ENCODE results near the gene GOPC. TPM values are rescaled to one million over a fixed set of nuclear protein-coding genes. Genes with fewer than 3 reads are reported as not detected.

Gene GOPC
- total RNA-seq, 2 experiments from 2014 or later, result 20.1 to 29.1 TPM

- TF ChIP-seq CTCF (conservative IDR thresholded peaks at IDR 0.05; ENCODE audit: low read length), result no peak
- TF ChIP-seq EZH2phosphoT487 (IDR thresholded peaks at IDR 0.05; ENCODE audit: borderline replicate concordance, low read depth, low read length), result no peak
- no peaks in the 10 kb centered on the region for H3K9me3 ChIP-seq (ENCODE audit: low read length)
- no TSS peak for BruUV-seq (replicated peaks)
- DNase-seq (ENCODE audit: low spot score), result no peak
- no peak overlapping the region for H2AFZ ChIP-seq (ENCODE audit: low read length)
- ChIA-PET POLR2A (no interaction called here), CTCF (ENCODE audit: unreplicated experiment) (no interaction called here)
- no peaks in the 10 kb centered on the region for H3K9me2 ChIP-seq (ENCODE audit: insufficient read depth, low read length)
- no peak overlapping the region for H3K27ac ChIP-seq (ENCODE audit: low read depth, low read length, poor library complexity, severe bottlenecking)
- no peak overlapping the region for H3K4me3 ChIP-seq (ENCODE audit: low read depth, low read length, poor library complexity, severe bottlenecking)
- no peak overlapping the region for H3K4me2 ChIP-seq (ENCODE audit: low read length)
- no peaks in the 10 kb centered on the region for H3K4me1 ChIP-seq (ENCODE audit: insufficient read depth, low read length, poor library complexity, severe bottlenecking)
- intact Hi-C loops (cut with micrococcal nuclease; ENCODE audit: unreplicated experiment), result no loop called here
- no peaks in the 10 kb centered on the region for H4K20me1 ChIP-seq (ENCODE audit: insufficient read depth, low read length)
- no peaks in the 10 kb centered on the region for H3K36me3 ChIP-seq (ENCODE audit: insufficient read depth, low read length)
- no peaks in the 10 kb centered on the region for H3K79me2 ChIP-seq (ENCODE audit: insufficient read depth, low read depth, low read length)
Observed at GRCh38 chr6:117533775-117534174, 68.5 kb downstream of the GOPC start.

GRCh38 chr6:117531809-117532725 lies 70.2 kb downstream of the GOPC start:
- no peak overlapping the region for H3K4me3 ChIP-seq (ENCODE audit: low read depth, low read length, poor library complexity, severe bottlenecking)
- no peaks in the 10 kb centered on the region for H4K20me1 ChIP-seq (ENCODE audit: insufficient read depth, low read length)
- no peak overlapping the region for H3K4me2 ChIP-seq (ENCODE audit: low read length)
- BruUV-seq (replicated peaks), result no TSS peak
- no peaks in the 10 kb centered on the region for H3K36me3 ChIP-seq (ENCODE audit: insufficient read depth, low read length)
- no peak overlapping the region for H2AFZ ChIP-seq (ENCODE audit: low read length)
- H3K27ac ChIP-seq (ENCODE audit: low read depth, low read length, poor library complexity, severe bottlenecking), result no peak overlapping the region
- H3K4me1 ChIP-seq (ENCODE audit: insufficient read depth, low read length, poor library complexity, severe bottlenecking), result no peaks in the 10 kb centered on the region
- H3K9me3 ChIP-seq (ENCODE audit: low read length), result no peaks in the 10 kb centered on the region
- ChIA-PET POLR2A (interaction anchor here (1.0 kb wide), 1 partner anchor 10 kb away, joined by 3 read pairs; no protein-coding TSS in a partner anchor), CTCF (ENCODE audit: unreplicated experiment) (no interaction called here)
- no peaks in the 10 kb centered on the region for H3K9me2 ChIP-seq (ENCODE audit: insufficient read depth, low read length)
- TF ChIP-seq EZH2phosphoT487 (IDR thresholded peaks at IDR 0.05; ENCODE audit: borderline replicate concordance, low read depth, low read length), result no peak
- TF ChIP-seq CTCF (conservative IDR thresholded peaks at IDR 0.05; ENCODE audit: low read length), result no peak
- DNase-seq (ENCODE audit: low spot score), result no peak
- intact Hi-C loops (cut with micrococcal nuclease; ENCODE audit: unreplicated experiment), result no loop called here
- H3K79me2 ChIP-seq (ENCODE audit: insufficient read depth, low read depth, low read length), result no peaks in the 10 kb centered on the region

GRCh38 chr6:117531346-117531745 lies 71.0 kb downstream of the GOPC start:
- H2AFZ ChIP-seq (ENCODE audit: low read length), result no peak overlapping the region
- intact Hi-C loops (cut with micrococcal nuclease; ENCODE audit: unreplicated experiment), result no loop called here
- no peak overlapping the region for H3K4me3 ChIP-seq (ENCODE audit: low read depth, low read length, poor library complexity, severe bottlenecking)
- no peaks in the 10 kb centered on the region for H3K36me3 ChIP-seq (ENCODE audit: insufficient read depth, low read length)
- POLR2A ChIA-PET, result interaction anchor here (1.0 kb wide), 1 partner anchor 9 kb away, joined by 3 read pairs; no protein-coding TSS in a partner anchor
- no peak for TF ChIP-seq CTCF (conservative IDR thresholded peaks at IDR 0.05; ENCODE audit: low read length)
- no peak for TF ChIP-seq EZH2phosphoT487 (IDR thresholded peaks at IDR 0.05; ENCODE audit: borderline replicate concordance, low read depth, low read length)
- CTCF ChIA-PET (ENCODE audit: unreplicated experiment), result no interaction called here
- H3K79me2 ChIP-seq (ENCODE audit: insufficient read depth, low read depth, low read length), result no peaks in the 10 kb centered on the region
- DNase-seq (ENCODE audit: low spot score), result no peak
- no peak overlapping the region for H3K4me2 ChIP-seq (ENCODE audit: low read length)
- no peaks in the 10 kb centered on the region for H3K9me2 ChIP-seq (ENCODE audit: insufficient read depth, low read length)
- H4K20me1 ChIP-seq (ENCODE audit: insufficient read depth, low read length), result no peaks in the 10 kb centered on the region
- H3K4me1 ChIP-seq (ENCODE audit: insufficient read depth, low read length, poor library complexity, severe bottlenecking), result no peaks in the 10 kb centered on the region
- BruUV-seq (replicated peaks), result no TSS peak
- no peaks in the 10 kb centered on the region for H3K9me3 ChIP-seq (ENCODE audit: low read length)
- no peak overlapping the region for H3K27ac ChIP-seq (ENCODE audit: low read depth, low read length, poor library complexity, severe bottlenecking)
